Bronchial epithelial cell (primary cell): ENCODE results near the gene INTS3. TPM values are rescaled to one million over a fixed set of nuclear protein-coding genes. Genes with fewer than 3 reads are reported as not detected.
"Not testable (repeated sequence)": the region's sequence is repeated elsewhere in the genome, so short reads cannot be mapped to it uniquely, and the experiment has no call there.

Experiments used
- DNase-seq: peaks from one replicate; pipeline ENCODE4 v3.0.0-alpha.2; 2010; ENCODE audit warnings: low read depth
- FAIRE-seq: peaks from 2 replicates; lab custom pipeline; 2011; peaks lifted over from hg19 to GRCh38; lab: Jason Lieb, UNC
- H3K27me3 ChIP-seq: 2 replicates; pipeline ENCODE4 v1.5.1; 2011; ENCODE audit warnings: low read length; ENCODE audit not compliant: control insufficient read depth, insufficient read depth
- H3K36me3 ChIP-seq: 2 replicates; pipeline ENCODE4 v1.5.1; 2011; ENCODE audit warnings: low read length; ENCODE audit not compliant: control insufficient read depth, insufficient read depth
- H3K4me3 ChIP-seq: 2 replicates; pipeline ENCODE4 v1.5.1; 2011; ENCODE audit warnings: mild to moderate bottlenecking, low read depth, low read length, control low read depth
- CTCF ChIP-seq: IDR thresholded peaks from 2 replicates; pipeline ENCODE4 v1.5.1; 2011; ENCODE audit warnings: mild to moderate bottlenecking, moderate library complexity, low read length, control low read depth, inconsistent platforms; ENCODE audit not compliant: insufficient read depth, severe bottlenecking
- total RNA-seq: library from RNA; depleted of rRNA; stranded (reverse); fragments of >200 nt; gene quantifications from 2 replicates; pipeline ENCODE4 v1.2.1, GENCODE V29; 2014

The INTS3 gene
- total RNA-seq, 1 donor from 2014 or later, result 12.6 TPM

- H3K4me3 ChIP-seq, result no peak overlapping the region
- no peaks in the 10 kb centered on the region for H3K27me3 ChIP-seq
- FAIRE-seq (no peak), DNase-seq (no peak)
- no peak for TF ChIP-seq CTCF
- H3K36me3 ChIP-seq, result no peaks in the 10 kb centered on the region
Observed at GRCh38 chr1:153779781-153780541, 52.1 kb downstream of the INTS3 start.

DNA sequence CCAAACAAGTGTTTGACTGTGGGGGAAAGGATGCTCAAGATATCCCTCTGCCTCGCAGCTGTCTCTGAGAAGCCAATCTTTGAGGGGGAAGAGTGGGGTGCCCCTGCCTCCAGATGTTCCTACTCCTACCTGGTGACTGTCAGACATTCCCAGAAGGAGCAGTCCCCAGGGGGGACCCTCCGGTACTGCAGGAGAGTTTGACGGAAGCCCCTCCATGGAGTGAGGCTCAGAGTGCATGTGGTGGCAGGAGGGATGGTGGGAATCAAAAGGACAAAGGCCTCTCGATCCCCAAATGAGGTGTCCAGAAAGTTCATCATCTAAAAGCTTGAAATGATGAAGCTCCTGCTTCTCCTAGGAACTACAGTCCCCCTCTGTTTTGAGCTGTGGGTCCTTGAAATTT, 52.7 kb downstream of the INTS3 start:
- FAIRE-seq (no peak), DNase-seq (no peak)

DNA sequence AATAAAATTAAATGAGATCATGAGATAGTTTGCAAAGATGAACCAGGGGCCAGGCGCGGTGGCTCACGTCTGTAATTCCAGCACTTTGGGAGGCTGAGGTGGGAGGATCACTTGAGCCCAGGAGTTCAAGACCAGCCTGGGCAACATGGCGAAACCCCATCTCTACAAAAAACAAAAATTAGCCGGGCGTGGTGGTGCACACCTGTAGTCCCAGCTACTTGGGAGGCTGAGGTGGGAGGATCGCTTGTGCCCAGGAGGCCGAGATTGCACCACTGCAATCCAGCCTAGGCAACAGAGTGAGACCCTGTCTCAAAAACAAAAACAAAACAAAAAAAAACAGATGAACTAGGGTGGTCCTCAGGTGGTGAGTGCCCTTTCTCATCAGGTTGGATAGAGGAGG, 54.8 kb downstream of the INTS3 start:
- FAIRE-seq, DNase-seq, H3K36me3 ChIP-seq, H3K27me3 ChIP-seq, H3K4me3 ChIP-seq: not testable (repeated sequence)

More for the DNA sequence above, 52.7 kb downstream of the INTS3 start:
- H3K27me3 ChIP-seq, result no peaks in the 10 kb centered on the region
- no peak for TF ChIP-seq CTCF
- no peaks in the 10 kb centered on the region for H3K36me3 ChIP-seq
- no peak overlapping the region for H3K4me3 ChIP-seq

GRCh38 chr1:153783233-153784190, 55.7 kb downstream of the INTS3 start:
- DNase-seq, result peak; percentile 75
- peak; percentile 1 for TF ChIP-seq CTCF
- Histone ChIP-seq H3K36me3 (no peaks in the 10 kb centered on the region), H3K4me3 (peak overlapping the region; percentile 63), H3K27me3 (no peaks in the 10 kb centered on the region)
- no peak for FAIRE-seq

- FAIRE-seq (no peak), DNase-seq (no peak)
- TF ChIP-seq CTCF, result no peak
- Histone ChIP-seq H3K27me3 (no peaks in the 10 kb centered on the region), H3K36me3 (no peaks in the 10 kb centered on the region), H3K4me3 (no peak overlapping the region)
Observed at GRCh38 chr1:153786038-153786790, 58.4 kb downstream of the INTS3 start.
